ENCODE results near the gene IGSF23.
"Not testable (repeated sequence)": the region's sequence is repeated elsewhere in the genome, so short reads cannot be mapped to it uniquely, and the experiment has no call there.

- not testable (repeated sequence) for TF ChIP-seq SMAD1 (CRISPR knock-in tag; IDR thresholded peaks at IDR 0.05; ENCODE audit: borderline replicate concordance, low read depth); THAP9 (CRISPR knock-in tag; IDR thresholded peaks at IDR 0.05; ENCODE audit: borderline replicate concordance); ATF4 (CRISPR knock-in tag; IDR thresholded peaks at IDR 0.05); REST (IDR thresholded peaks at IDR 0.05; ENCODE audit: borderline replicate concordance in 1 of 2, low read depth in 1 of 2, low read length in 2 of 2); SMARCE1 (IDR thresholded peaks at IDR 0.05; ENCODE audit: borderline replicate concordance); ZNF367 (CRISPR knock-in tag; IDR thresholded peaks at IDR 0.05; ENCODE audit: borderline replicate concordance); KAT7 (CRISPR knock-in tag; IDR thresholded peaks at IDR 0.05; ENCODE audit: borderline replicate concordance)
- TF ChIP-seq, protein P1, sequence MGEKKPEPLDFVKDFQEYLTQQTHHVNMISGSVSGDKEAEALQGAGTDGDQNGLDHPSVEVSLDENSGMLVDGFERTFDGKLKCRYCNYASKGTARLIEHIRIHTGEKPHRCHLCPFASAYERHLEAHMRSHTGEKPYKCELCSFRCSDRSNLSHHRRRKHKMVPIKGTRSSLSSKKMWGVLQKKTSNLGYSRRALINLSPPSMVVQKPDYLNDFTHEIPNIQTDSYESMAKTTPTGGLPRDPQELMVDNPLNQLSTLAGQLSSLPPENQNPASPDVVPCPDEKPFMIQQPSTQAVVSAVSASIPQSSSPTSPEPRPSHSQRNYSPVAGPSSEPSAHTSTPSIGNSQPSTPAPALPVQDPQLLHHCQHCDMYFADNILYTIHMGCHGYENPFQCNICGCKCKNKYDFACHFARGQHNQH (CRISPR knock-in tag; IDR thresholded peaks at IDR 0.05) = not testable (repeated sequence)
- TF ChIP-seq, protein P2, sequence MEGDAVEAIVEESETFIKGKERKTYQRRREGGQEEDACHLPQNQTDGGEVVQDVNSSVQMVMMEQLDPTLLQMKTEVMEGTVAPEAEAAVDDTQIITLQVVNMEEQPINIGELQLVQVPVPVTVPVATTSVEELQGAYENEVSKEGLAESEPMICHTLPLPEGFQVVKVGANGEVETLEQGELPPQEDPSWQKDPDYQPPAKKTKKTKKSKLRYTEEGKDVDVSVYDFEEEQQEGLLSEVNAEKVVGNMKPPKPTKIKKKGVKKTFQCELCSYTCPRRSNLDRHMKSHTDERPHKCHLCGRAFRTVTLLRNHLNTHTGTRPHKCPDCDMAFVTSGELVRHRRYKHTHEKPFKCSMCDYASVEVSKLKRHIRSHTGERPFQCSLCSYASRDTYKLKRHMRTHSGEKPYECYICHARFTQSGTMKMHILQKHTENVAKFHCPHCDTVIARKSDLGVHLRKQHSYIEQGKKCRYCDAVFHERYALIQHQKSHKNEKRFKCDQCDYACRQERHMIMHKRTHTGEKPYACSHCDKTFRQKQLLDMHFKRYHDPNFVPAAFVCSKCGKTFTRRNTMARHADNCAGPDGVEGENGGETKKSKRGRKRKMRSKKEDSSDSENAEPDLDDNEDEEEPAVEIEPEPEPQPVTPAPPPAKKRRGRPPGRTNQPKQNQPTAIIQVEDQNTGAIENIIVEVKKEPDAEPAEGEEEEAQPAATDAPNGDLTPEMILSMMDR (CRISPR knock-in tag; IDR thresholded peaks at IDR 0.05) = not testable (repeated sequence)
These were observed 12.3 kb downstream of the IGSF23 start for GRCh38 chr19:44625637-44626036.
